CD4-positive, alpha-beta T cell treated with Interleukin-6 at 100 ng/mL for 8 hours (primary cell): ENCODE results near the gene RASAL2.
"Not testable (repeated sequence)": the region's sequence is repeated elsewhere in the genome, so short reads cannot be mapped to it uniquely, and the experiment has no call there.

Source experiments
- DNase-seq: peaks from one replicate; pipeline ENCODE4 v3.0.0-alpha.2; 2020; ENCODE audit warnings: mixed read lengths, low spot score

Gene RASAL2

DNA sequence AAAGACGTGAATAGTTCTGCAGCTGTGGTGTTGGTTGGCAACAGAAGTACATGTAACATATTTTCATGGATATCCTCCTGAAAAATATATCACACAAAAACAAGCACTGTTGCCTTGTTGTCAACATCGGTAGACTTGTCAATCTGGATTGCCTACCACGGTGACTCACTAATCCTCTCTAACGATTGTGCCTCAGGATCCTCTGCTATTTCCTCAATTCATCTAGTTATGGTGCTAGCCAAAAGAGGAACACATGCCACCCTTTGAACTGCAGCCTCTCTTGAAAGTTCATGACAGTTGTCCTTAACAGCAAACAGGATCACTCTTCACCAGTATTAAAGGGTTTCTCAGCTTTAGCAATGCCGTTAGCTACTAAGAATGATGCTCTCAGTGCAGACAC is 25.7 kb downstream of the RASAL2 start:
- no peak for DNase-seq

DNA sequence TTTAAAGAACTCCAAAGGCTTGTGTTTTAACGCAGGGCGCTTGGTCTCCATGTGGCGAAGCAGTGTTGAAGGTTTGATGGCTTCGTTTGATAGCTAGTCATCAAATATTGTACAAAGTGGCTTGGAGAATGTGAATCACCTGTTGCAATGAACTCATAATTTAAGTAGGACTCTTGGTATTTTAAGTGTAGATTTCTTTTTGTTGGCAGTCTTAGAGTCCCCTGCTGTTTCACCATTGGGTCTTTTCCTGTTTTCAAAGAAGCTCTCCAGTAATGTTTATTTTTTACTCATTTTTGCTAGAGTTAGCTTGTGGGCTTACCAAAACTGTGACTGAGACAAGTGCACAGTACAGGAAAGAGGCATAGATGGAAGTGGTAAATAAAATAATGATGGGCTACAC is 26.2 kb downstream of the RASAL2 start:
- no peak for DNase-seq

DNA sequence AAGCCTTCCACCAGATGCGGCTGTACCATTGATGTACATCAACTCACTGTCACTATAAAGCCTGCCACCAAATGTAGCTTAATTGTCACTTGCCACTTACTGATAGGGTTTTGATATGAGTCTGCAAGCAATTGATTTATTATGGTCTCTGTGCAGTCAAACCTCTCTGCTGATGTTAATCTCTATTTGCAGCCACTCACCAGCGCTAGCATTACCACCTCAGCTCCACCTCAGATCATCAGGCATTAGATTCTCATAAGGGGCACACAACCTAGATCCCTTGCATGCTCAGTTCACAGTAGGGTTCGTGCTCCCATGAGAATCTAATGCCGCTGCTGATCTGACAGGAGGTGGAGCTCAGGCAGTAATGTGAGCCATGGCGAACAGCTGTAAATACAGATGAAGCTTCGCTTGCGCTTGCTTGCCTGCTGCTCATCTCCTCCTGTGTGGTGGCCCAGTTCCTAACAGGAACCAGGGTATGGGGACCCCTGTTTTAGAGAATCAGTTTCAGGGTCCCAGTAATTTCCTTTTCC is 26.7 kb downstream of the RASAL2 start:
- not testable (repeated sequence) for DNase-seq

DNA sequence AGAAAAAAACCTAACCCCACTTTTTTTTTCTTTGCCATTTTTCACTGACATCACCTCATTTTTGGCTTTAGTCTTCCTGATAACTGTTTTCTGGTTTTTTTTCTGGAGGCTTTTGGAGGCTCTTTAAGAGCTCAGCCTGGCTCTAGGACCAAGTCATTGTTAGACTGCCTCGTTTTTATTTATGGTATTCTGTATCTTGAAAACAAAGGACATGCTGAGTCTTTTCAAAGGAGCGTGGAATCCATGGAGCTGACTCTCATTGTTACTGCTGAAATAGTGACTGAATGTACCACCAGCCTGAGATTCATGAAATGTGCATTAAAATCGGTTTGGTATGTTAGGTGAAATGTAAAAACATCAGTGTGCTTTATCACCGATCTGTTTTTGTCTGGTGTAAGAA is 28.0 kb downstream of the RASAL2 start:
- no peak for DNase-seq

DNA sequence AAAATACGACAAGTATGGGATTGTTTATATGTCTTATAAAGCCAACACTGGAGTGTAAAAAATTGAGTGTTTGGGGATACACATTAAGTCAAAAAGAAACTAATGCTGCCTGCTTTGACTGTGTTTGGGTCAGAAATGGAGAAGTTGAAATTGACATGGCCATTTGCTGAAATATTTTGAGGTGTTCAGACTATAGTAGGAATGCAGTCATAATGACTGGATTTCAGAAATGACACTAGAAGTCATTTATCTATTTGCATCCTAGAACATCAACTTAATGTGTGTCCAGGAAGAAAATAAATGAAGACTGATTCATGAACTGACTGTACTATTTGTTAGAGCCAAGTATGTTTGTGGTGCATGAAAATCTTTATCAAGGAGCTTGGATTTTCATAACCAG is 28.4 kb downstream of the RASAL2 start:
- no peak for DNase-seq

DNA sequence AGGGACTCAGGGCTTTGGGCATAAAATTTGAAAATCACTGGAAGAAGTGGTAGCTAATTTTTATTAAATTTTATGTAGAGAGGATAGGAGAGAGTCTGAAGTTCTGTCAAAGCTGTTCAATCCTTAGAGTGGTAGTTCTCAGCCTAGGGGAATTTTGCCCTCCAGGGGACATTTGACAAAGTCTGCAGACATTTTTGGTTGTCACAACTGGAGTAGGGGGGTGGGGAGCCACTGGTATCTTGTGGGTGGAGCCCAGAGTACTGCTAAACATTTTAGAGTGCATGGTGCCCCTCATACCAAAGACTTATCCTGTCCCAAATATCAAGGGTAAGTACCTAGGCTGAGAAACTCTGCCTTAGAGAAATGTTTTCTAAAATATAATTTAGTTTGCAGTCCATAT is 30.2 kb downstream of the RASAL2 start:
- DNase-seq: no peak

DNA sequence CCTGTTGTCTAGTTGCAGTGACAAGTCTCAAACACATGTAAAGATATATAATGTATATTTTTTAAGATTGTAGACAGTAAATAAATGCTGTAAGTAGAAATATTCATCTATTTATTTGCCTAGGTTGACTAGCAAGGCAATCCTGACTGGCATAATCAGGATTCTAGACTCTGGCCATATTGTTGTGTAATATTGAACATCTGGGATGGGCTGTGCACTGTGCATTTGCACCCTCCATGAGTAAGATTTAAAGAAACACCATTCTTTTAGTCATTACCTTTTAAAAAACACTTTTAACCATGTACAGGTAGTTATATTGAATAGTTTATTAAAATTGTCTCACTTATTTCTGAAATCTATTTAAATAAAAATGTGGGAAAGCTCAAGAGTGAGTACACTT is 32.4 kb downstream of the RASAL2 start:
- no peak for DNase-seq

DNA sequence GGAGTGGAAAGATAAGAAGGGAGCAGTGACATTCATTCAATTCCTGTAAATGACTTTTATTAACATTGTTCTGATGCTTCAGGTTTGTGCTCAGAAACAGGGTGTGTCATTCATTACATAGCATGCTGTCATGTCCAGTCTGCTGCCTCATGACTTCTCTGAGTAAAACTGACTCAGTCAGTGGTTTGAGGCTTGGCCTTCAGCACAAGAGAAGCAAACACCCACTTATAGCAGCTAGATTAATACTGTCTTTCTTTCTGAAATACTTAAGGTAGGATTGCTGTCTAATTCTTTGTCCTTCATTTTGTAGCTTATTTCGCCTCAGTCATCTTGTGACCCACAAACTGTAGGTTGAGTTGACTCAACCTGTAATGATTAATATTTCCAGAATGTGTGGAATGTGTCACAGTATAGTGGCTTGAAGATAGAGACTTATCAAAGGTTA is 32.9 kb downstream of the RASAL2 start:
- no peak for DNase-seq

DNA sequence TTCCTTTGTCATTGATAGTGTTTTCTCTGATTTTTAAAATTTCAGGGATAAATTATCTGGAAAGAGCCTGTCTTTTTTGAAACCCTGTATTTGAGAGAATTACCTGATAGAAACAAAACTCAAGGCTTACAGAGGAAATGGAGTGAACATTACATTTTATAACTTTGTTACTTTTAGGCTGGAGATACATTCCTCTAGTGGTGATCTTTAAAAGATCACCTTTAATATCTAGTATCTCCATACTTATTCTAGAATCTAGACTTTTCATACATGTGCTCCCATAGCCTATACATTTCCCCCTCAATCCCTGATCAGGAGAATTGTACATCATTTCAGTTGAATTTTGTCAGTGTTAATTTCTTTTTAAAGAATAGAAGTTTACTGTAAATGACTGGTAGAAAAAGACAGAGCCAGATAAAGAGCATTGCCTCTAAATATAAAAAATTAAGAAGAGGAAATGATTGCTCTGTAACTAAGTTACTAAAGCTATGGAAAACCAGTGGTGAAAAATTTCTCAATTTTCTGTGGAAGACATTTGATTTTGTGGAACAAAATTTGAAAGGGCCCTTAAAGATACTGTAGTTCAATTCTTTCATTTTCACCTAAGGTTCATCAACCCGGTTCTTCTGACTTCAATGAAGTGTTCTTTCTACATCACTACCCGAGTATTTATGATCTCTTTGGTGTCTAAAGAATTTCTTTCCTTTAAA is 33.7 kb downstream of the RASAL2 start:
- DNase-seq: no peak

DNA sequence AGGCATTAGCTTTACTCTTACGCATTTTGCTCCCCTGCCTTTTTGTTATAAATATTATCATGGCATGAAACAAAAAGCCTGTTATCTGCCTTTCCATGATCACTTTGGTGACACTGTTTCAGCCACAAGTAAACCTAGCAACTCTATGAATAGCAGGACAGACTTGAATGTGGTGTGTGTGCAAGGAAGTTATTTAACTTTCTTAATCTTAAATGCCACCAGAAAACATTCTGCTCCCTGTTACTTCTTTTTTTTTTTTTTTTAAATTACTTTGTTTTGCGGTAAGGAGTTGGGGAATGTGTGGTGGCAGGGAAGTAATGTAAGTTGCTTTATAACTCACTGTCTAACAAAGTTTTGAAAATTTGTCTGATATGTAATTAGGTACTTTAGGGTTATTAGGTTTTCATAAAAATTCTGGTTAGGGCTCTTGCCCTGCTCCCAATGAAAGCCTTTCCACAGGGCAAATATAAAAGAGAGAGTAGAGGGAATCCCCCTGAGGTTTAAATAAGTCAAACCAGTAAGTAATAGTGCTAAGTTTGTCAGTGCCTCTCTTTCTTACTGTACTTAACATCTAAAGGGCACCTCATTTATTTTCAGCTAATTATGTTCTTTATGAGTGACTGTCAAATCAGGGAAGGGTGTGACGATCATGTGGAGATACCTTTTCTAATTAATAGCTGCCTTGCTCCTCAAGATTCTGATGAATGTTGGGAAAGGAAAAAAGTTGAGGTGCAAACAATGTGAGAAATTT is 39.5 kb downstream of the RASAL2 start:
- DNase-seq: no peak

DNA sequence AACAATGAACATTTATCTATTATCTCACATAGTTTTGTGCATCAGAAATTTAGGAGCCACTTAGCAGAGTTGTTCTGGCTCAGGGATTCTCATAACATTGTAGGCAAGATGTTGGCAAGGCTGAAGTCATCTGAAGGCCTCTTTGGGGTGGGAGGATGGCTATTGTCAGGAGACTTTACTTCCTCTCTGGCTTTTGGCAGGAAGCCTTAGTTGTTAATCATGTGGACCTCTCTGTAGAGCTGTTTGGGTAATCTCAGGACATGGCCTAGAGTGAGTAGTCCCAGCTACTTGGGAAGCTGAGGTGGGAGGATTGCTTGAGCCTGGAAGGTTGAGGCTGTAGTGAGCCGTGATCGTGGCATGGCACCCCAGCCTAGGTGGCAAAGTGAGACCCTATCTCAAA is 40.2 kb downstream of the RASAL2 start:
- no peak for DNase-seq

DNA sequence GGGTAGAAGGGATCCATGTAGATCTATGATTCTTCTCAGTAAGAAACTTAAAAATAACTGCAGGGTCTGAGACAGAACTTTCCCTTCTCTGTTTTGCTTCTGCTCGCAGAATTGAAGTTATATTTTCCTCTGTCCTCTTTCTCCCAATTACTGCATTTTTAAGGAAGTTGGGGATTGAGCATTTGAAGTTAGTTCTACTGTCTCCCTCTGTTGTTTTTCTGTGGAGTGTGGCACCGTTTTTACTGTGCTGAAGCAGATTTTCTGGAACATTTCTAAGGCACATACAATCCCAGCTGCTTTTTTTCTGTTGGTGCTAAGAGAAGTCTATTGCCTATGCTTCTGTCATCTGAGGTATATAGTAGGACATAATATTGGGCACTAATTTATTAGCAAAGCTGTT is 43.3 kb downstream of the RASAL2 start:
- DNase-seq: no peak

DNA sequence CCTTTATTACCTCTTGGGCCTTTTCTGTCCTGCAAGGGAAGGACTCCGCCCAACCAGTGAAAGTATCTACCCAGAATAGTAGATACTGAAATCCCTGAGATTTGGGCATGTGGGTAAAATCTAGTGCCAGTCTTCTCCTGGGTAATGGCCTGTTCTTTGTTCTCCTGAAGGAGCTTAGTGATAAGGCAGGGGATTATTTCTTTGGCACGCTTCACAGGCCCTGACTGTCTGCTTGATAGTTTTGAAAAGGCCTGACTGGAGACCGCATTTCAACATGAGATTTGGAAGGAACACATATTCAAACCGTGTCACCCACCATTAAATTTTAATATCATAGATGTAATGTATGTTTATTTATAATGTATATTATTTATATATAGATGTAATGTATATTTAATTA is 48.9 kb downstream of the RASAL2 start:
- DNase-seq: no peak

DNA sequence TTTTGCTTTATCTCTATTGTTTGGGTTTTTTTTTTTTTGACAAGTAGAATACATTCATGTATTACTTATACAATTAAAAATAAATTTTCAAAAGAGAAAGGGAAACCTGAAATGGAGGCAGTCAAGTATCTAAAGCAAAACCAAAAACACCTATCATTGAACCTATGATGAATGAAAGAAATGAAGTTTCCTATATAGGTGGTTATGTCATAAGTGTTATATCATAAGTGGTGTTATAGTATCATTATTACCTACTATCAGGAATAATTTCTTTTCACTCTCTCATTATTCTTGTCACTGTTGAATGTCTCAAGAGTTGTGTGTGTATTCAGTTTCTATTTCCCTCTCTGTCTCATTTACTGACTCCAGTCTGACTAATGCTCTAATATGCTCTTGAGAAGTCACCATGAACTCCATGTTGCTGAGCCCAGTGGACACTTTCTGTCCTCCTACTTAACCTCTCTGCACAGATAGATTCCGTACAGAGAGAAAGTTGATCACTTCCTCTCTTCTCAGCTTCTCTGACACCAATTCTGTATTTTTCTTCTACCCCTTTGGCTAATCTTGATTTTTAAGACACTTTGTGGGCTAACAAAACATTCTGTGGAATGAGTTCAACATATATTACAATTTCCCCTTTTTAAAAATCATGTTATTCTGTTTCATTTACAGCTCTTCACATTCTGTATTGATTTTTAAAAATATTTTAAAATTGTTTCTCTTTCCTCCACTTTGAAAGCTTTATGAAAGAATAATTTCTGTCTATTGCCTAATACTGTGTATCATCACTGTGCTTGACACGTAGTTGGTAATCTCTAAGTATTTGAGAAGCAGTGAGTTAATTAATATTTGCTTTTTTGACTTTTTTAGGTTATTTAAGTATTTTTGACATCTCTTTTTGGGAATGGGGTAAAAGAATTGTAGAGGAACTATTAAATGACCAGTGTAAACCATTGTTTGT is 50.1 kb downstream of the RASAL2 start:
- no peak for DNase-seq

DNA sequence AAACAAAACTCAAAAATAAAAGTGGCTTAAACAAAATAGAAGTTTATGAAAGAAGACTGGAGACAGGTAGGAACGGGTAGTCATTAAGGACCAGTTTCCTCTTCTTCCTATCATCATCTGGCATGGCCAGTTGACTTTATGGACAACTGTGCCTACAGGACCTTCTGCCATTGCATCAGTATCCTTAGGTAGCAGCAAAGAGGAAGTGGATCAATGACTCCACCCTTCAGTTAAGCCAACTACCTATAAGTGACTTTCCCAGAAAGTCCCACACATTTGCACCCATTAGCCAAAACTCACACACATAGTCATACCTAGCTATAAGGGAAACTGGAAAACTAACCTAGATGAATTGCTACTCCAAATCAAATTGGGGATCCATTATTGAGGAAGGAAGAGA is 51.7 kb downstream of the RASAL2 start:
- no peak for DNase-seq

DNA sequence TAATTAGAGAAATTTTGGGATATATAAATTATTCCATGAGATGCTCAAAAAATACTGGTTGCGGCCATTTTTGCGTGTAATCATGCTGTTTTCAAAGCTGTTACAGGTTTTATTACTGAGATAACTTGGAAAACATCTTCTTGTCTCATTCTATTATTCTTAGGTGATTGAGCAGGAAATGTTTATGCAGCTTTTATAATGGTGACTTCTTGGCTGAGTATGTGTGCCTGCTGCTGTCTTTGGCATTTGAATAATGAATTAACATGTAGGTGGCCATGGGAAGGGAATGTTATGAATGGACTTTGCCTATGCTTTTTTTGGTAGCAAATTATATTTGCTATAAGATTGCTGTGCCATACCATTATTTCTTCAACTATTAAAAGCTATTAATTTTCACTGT is 52.5 kb downstream of the RASAL2 start:
- no peak for DNase-seq

DNA sequence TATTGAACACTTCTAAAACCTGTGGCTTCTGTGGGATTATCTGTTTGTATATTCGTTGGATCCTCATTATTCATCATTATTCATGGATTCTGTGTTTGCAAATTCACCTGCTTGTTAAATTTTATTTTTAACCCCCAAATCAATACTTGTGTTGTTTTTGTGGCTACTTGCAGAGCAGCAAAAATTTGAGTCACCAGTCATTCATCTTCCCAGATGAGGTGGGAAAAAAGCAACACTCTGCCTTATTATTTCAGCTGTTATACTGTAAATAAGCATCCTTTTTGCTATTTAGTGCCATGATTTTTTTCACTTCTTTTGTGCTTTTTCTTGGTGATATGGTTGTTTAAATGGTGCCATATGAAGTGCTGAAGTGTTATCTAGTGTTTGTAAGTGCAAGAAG is 56.7 kb downstream of the RASAL2 start:
- no peak for DNase-seq

DNA sequence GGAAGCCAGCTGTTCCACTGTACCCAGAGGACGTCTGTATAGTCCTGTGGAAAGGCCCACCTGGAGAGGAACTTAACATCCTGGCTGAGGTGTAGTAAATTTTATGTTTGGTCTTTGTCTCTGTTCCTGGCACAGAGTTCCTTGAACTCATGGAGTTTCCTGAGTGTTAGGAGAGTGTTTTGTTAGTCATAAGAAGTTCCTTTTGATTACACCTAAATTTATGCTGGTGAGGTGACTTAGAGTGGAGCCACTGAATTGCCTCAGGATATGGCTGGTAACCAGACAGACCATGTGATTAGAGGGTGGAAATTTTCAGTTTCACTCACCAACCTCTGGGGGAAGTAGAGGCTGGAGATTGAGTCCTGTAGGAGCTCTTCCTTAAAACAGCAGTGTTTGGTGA is 57.9 kb downstream of the RASAL2 start:
- DNase-seq: no peak

DNA sequence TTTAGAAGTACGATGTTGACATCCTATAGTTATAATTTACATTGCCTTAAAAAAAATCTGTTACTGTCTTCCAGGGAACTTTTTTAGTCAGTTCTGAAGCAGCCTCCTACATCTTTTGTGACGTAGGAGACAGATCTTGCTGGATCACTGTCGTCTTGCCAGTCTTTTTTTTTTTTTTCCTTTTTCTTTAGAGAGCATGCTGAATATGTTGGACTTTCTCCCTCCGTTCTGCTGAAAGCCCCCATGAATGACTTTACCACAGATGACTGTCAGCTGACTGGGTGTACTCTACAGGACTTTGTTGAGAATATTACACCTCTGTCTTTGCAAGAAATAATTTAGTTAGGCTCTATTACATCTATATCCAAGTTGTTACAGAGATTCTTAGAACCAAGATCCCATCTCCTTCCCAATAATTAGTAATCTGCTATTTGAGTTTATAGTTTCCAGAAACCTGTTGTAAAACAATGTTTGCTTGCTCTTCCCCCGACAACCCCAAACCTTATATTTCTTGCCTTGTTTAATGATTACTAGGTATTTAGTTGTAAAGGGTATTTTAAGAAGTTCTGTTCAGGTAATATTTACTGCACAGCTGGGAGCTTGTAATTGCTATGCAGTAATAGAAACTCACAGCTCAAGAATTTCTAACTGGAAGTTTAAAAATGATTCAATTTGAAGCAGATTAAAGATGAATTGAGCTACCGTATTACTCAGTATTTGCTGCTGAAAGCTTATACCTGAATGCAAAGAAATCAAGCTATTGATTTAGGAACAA is 61.8 kb downstream of the RASAL2 start:
- no peak for DNase-seq

DNA sequence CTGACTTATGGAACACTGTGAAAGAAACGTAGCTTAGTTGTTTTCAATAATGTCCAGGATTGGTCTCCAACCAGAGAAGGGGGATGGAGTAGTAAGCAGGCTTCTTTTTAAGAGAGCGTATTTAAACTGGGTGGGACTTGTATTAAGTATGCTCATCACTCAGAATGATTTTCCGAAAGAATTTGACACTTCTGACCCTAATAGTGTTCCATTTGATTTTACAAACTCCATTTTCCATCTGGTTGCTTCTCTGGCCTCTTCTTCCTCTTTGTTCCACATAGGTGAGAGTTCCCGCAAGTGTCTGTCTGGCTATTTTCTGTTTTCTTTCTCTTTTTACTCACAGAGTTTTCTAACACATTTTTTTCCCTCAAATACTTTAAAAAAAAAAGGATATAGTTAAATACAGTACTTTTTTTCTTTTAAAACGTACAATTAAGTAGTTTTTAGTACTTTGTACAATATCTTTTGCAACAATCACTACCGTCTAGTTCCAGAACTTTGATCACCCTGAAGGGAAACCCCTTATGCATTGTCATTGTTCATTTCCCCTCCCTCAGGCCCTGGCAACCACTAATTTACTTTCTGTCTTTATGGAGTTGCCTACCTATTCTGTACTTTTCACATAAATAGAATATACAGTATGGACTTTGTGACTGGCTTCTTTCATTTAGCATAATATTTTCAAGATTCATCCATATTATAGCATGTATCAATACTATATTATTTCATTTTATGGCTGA is 67.0 kb downstream of the RASAL2 start:
- no peak for DNase-seq

DNA sequence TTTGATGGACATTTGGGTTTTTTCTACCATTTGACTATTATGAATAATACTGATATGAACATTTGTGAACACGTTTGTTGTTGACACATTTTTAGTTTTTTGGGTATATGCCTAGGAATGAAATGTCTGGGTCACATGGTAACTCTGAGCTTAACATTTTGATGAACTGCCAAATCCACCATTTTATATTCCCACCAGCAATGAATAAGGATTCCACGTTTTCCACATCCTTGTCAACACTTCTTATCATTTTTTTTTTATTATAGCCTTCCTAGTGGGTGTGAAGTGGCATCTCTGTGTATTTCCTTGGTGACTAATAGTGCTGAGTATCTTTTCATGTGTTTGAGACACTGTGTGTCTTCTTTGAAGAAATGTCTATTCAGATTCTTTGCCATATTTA is 67.6 kb downstream of the RASAL2 start:
- DNase-seq: no peak
